ENCODE results near the gene CDC37L1.
A peak's percentile ranks its signal among the peaks of the same experiment; 100 is the strongest.

- TF ChIP-seq CTCF (IDR thresholded peaks at IDR 0.05) (no peak), POLR2AphosphoS5 (IDR thresholded peaks at IDR 0.05) (peak; percentile 34)
Observed at GRCh38 chr9:4689687-4690104, 10.3 kb downstream of the CDC37L1 start.
